GM19463 (cell line): ENCODE results near the gene PSMB3.
"Not testable (repeated sequence)": the region's sequence is repeated elsewhere in the genome, so short reads cannot be mapped to it uniquely, and the experiment has no call there.

Experiments used
- ATAC-seq: cut with Tn5 transposase; IDR thresholded peaks from one replicate; pipeline ENCODE4 v1.9.1; 2021; ENCODE audit warnings: mild to moderate bottlenecking, moderate library complexity; ENCODE audit not compliant: unreplicated experiment

Gene PSMB3

GRCh38 chr17:38748149-38748891 lies 4.2 kb upstream of the PSMB3 start, which contains the start of gene PCGF2:
Gene PCGF2, minus strand, starts transcription at chr17:38748336. Its CDS starts 7,934 bp downstream, at chr17:38740402.
- no peak for ATAC-seq

DNA sequence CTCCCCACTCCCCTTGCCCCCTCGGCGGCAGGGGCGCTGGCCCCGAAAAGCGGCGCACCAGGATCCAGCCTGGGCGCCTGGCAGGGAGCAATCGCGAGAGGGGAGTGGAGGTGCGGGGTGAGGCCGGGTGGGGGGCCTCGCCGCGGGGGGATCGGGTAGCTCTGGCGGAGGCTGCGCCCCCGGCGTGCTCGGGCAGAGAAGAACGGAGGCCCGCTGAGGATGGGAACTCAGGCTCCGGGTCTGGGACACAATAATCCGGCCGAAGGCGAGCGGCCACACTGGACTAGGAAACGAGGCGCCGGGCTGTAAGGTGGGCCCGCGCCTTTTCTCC lies 3.7 kb upstream of the PSMB3 start:
- ATAC-seq = no peak

DNA sequence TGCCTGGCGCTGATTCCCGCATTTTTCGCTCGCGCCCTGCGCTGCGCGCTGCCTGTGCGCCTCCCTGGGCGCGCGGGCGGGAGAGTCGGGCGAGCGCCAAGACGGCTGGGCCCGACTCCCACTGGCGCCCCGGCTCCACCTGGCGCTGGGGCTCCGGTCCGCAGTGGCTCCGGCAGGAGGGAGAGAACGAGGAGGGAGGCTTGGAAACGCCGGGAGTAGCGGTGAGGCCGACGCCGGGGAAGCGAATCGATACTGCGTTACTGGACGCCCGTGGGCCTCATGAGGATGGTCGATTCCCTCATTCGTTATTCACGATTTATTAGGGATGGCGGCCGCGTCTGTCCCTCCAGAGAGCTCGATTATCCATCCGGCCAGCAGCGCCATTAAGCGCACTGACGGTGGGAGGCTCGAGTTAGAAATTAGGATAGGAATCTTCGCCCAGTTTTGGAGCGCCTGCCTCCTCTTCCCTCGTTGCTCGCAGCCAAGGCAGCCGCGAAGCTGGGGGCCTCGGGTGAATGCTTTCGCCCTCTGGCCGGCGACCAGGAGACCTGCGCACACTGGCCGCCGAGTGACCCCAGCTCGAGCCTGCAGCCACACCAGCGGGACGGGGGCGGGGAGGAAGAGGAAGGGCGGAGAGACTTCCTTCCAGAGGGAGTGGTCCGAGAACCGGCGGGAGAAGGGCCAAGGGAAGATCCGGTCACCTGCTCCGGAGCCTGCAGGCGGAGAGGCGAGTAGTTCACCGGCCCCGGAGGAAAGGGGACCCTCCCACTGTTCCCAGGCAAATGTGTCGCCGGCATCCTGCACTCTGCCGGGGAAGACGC lies 3.1 kb upstream of the PSMB3 start:
- no peak for ATAC-seq

GRCh38 chr17:38750044-38750311 lies 2.6 kb upstream of the PSMB3 start:
- ATAC-seq = no peak

- ATAC-seq = no peak
Observed at GRCh38 chr17:38750312-38751121, 2.0 kb upstream of the PSMB3 start.

DNA sequence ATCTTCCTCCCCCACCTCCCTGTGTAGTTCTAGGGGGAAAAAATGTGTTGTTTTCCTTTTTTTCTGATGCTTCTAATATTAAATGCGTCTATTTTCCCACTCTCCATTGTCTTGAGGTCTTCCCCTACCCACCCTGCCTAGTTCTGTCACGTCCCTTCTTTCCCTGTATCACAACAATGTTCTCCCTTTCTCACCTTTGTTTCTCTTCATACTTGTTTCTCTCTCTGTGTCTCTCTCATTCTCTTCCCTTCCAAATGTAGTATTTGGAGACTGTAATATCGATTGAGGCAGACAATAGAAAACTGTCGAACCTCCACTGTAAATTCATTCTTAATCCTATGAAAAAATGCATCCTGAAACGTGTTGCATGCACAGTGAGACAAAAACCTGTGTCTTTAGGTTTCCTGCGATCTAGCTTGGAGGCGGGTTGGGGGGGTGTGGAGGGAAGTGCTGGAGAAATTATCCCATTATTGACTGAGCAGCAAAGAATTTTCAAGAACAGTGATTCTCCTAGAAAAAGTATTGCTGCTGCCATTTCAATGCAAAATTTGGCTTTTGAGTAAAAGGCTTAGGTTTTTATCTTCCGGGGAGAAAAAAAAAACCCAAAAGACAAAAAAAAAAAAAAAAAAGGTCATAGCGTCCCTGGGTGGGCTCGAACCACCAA lies 1.3 kb upstream of the PSMB3 start:
- no peak for ATAC-seq

DNA sequence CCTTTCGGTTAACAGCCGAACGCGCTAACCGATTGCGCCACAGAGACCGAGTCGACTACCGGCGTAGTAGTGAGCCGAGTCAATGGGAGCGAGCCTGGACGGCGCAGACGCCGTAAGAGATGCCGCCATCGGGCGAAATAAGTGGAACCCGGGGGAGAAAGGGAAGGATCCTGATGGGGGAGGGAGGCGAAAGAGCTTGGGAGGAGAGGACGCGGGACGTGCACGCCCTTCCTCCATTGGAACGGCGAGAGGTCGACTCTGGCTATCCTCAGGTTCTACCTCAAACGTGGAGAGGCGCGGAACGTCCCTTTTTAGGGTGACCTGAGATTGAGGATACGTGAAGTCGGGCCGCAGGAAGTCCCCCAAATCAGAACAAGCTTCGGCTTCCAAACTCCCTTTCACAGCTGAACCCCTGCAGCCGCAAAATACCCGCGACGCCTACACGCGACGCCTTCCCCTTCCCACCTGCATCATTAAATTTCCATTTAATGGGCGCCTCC lies 683 bp upstream of the PSMB3 start:
- ATAC-seq = no peak

- no peak for ATAC-seq
Observed at GRCh38 chr17:38753071-38753506, 548 bp downstream of the PSMB3 start.

DNA sequence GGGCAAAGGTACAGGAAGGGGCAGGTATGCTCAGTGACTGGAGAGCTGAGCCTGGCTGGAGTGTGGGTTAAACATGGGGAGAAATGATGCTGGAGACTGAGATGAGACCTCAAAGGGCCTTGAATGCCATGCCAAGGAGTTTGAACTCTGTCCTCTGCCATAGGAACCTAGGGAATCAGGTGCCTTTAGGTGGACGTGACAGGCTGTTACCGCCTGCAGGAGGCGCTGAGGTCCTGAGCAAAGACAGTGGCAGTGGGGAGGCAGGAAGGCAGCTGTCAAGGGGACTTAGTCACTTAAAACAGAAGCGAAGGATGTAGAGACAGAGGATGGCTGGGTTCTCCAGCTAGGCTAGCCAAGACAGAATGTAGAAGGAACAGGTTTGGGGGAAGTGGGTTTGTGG lies 9.1 kb downstream of the PSMB3 start:
- ATAC-seq = no peak

DNA sequence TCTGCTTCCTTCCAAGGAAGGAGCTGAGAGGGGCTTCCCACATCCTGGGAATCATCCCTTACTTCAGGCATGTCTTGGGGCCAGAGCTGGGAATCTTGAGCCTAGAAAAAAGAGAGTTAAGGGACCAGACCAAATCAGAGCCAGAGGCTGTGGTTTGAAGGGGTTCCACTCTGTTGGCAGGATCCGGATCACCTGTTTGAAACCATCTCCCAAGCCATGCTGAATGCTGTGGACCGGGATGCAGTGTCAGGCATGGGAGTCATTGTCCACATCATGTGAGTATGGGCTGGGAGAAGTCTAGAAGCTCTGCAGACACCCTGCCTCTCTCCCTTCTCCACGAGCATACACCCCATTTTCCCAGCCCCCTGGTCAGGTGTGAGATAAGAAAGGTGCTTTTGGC lies 9.7 kb downstream of the PSMB3 start:
- ATAC-seq = no peak

GRCh38 chr17:38766341-38766740 lies 13.8 kb downstream of the PSMB3 start:
- no peak for ATAC-seq

- ATAC-seq = no peak
Observed at GRCh38 chr17:38768417-38768816, 15.9 kb downstream of the PSMB3 start.

DNA sequence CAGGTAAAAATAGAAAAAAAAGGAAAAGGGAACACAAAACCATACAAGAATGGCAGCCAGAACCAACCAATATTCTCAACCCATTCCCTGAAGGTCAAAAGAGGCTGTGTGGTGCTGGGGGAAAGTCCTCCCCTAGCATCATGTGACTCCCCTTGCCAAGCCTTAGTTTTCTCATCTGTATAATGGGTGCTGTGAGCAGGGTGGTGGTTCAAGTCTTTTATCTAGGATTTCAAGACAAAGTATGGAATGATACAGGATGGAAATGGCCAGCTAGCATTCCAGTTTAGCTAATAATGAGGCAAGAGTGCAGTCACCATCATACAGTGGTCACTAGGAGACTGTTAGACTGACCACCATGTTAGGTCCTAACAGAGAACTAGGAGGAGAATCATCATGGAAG lies 20.7 kb downstream of the PSMB3 start:
- no peak for ATAC-seq

GRCh38 chr17:38777641-38778250 lies 25.2 kb downstream of the PSMB3 start:
- no peak for ATAC-seq

DNA sequence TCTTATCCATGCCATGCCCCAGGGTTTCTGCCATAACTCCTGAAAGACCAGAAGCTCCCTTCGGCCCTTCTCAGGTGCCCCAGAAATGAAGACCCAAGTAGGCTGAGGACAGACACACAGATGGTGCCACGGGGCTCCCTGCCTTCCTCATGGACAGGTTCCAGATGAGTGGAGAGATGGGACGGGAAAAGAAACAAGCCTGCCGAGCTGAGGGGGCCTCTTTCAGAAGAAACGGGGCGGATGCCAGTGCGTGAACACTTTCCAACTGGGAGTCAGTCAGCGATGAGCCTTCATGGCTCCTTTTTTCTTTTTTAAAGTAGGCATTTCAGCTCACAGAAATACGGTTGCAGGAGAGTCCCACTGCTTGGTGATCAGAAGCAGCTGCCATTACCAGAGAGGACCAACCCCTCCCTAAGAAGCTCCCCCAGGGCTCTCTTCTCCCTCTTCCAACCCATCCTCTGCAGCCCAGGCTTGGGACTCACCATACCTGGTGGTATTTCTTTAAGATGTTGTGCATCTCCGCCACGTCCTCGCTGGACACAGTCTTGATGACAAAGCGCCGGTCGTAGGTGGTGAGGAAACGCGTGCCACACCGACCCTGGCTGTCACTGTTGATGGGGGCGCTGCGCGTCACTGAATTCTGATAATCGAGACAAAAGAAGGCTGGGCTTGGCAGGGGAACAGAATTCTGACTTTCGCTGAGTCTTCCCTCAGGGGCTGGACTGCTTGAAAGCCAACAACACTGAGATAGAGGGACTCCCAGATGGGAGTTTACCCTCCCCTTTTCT lies 27.6 kb downstream of the PSMB3 start:
- ATAC-seq = no peak

DNA sequence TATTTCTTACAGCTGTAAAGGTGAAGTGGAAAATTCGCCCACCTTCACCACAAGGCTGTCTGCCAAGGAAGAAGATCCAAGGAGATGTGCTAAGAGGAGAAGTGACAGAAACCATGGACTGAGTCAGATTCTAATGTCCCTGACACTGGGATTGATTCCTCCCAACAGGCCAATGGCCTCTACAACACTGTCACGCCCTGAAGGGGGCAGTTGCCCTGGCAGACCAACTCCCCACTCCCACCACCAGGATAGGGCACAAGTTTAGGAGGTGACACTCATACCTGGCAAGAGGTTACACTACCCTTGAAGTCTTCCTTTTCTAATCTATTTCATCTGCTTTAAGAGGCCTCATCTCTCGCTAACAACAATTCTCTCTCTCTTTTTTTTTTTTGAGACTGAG lies 30.7 kb downstream of the PSMB3 start:
- ATAC-seq = no peak

DNA sequence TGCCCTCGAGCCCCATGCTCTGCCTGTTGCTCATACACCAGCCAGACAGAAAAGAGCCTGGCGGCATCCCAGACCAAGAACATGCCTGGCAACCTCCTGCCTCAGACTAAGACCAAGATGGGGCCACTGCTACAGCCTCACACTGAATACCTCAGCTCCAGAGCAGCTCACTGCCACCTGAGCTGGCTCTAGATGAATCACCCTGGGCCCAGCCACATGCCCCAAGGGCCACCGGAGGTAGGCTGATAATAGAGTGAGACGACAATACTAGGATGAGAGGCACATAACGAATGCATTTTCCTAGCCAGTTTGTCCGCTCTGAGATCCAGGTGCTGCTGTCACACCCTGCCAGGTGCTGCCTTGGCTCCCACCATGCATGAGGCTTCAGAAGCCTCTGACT lies 33.8 kb downstream of the PSMB3 start:
- no peak for ATAC-seq

GRCh38 chr17:38787999-38788398 lies 35.5 kb downstream of the PSMB3 start:
- not testable (repeated sequence) for ATAC-seq

- no peak for ATAC-seq
Observed at GRCh38 chr17:38789185-38789584, 36.6 kb downstream of the PSMB3 start.
